ENCODE measurements around the gene DYRK1A. TPM values are rescaled to one million over a fixed set of nuclear protein-coding genes. Genes with fewer than 3 reads are reported as not detected.

Gene DYRK1A
- total RNA-seq, 1 donor from 2014 or later = 46.6 TPM

GRCh38 chr21:37443683-37444082 lies 77.1 kb downstream of the DYRK1A start:
- DNase-seq (ENCODE audit: extremely low read depth, low read depth, low spot score) = no peak

- no peak for DNase-seq (ENCODE audit: extremely low read depth, low read depth, low spot score)
Observed at GRCh38 chr21:37445228-37445627, 78.7 kb downstream of the DYRK1A start.

GRCh38 chr21:37446552-37446951 lies 80.0 kb downstream of the DYRK1A start:
- DNase-seq (ENCODE audit: extremely low read depth, low read depth, low spot score) = no peak

GRCh38 chr21:37447288-37447936 lies 80.8 kb downstream of the DYRK1A start:
- no peak for DNase-seq (ENCODE audit: extremely low read depth, low read depth, low spot score)

- no peak for DNase-seq (ENCODE audit: extremely low read depth, low read depth, low spot score)
Observed at GRCh38 chr21:37449302-37449937, 82.8 kb downstream of the DYRK1A start.

GRCh38 chr21:37450445-37450941 lies 83.9 kb downstream of the DYRK1A start:
- DNase-seq (ENCODE audit: extremely low read depth, low read depth, low spot score) = no peak

GRCh38 chr21:37451446-37451845 lies 84.9 kb downstream of the DYRK1A start:
- no peak for DNase-seq (ENCODE audit: extremely low read depth, low read depth, low spot score)

GRCh38 chr21:37452227-37452626 lies 85.7 kb downstream of the DYRK1A start:
- no peak for DNase-seq (ENCODE audit: extremely low read depth, low read depth, low spot score)

GRCh38 chr21:37453350-37453749 lies 86.8 kb downstream of the DYRK1A start:
- DNase-seq (ENCODE audit: extremely low read depth, low read depth, low spot score) = no peak

GRCh38 chr21:37454869-37455503 lies 88.4 kb downstream of the DYRK1A start:
- DNase-seq (ENCODE audit: extremely low read depth, low read depth, low spot score) = no peak

- no peak for DNase-seq (ENCODE audit: extremely low read depth, low read depth, low spot score)
Observed at GRCh38 chr21:37455504-37455911, 88.9 kb downstream of the DYRK1A start.

- DNase-seq (ENCODE audit: extremely low read depth, low read depth, low spot score) = no peak
Observed at GRCh38 chr21:37458669-37459276, 92.2 kb downstream of the DYRK1A start.

- DNase-seq (ENCODE audit: extremely low read depth, low read depth, low spot score) = no peak
Observed at GRCh38 chr21:37459575-37459974, 93.0 kb downstream of the DYRK1A start.

GRCh38 chr21:37460196-37460595 lies 93.6 kb downstream of the DYRK1A start:
- no peak for DNase-seq (ENCODE audit: extremely low read depth, low read depth, low spot score)

GRCh38 chr21:37461479-37461878 lies 94.9 kb downstream of the DYRK1A start:
- no peak for DNase-seq (ENCODE audit: extremely low read depth, low read depth, low spot score)

GRCh38 chr21:37462087-37462861 lies 95.7 kb downstream of the DYRK1A start:
- DNase-seq (ENCODE audit: extremely low read depth, low read depth, low spot score) = no peak

- peak; percentile 31 for DNase-seq (ENCODE audit: extremely low read depth, low read depth, low spot score)
Observed at GRCh38 chr21:37463083-37463801, 96.7 kb downstream of the DYRK1A start.

GRCh38 chr21:37467082-37467481 lies 100.5 kb downstream of the DYRK1A start:
- no peak for DNase-seq (ENCODE audit: extremely low read depth, low read depth, low spot score)

GRCh38 chr21:37468909-37469308 lies 102.3 kb downstream of the DYRK1A start:
- DNase-seq (ENCODE audit: extremely low read depth, low read depth, low spot score) = no peak

- no peak for DNase-seq (ENCODE audit: extremely low read depth, low read depth, low spot score)
Observed at GRCh38 chr21:37469441-37469840, 102.9 kb downstream of the DYRK1A start.
